NCI-H1417 (cell line): Measurements from ENCODE around the gene FBH1.
A peak's percentile ranks its signal among the peaks of the same experiment; 100 is the strongest.
"Not testable (repeated sequence)": the region's sequence is repeated elsewhere in the genome, so short reads cannot be mapped to it uniquely, and the experiment has no call there.

Source experiments
- DNase-seq, 3 experiments: peaks; one replicate each; lab custom pipeline; 2025; lab: John Stamatoyannopoulos, UW

FBH1 gene

GRCh38 chr10:5889624-5890451 is at the start of gene FBH1, which contains the start of gene ANKRD16:
Gene FBH1 (plus strand): TSS chr10:5890243. CDS start chr10:5890346, 103 bp downstream.
Gene ANKRD16 (minus strand): TSS chr10:5889893. CDS start chr10:5889354, 539 bp downstream.
- peak; percentile 95 to 96 (median 96) for DNase-seq

- DNase-seq, result no peak
Observed at GRCh38 chr10:5840314-5841307, 49.4 kb upstream of the FBH1 start.

DNA sequence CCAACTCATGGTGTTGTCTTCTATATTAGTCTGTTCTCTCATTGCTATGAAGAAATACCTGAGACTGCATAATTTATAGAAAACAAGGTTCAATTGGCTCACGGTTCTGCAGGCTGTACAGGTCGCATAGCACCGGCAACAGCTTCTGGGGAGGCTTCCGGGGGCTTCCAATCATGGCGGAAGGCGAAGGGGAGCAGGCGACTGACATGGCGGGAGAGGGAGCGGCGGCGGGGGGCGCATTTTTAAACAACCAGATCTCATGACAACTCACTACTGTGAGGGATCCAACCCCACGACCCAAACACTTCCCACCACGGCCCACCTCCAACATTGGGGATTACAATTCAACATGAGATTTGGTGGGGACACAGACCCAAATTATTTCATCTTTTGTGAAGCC is 48.1 kb upstream of the FBH1 start:
- DNase-seq, result no peak

GRCh38 chr10:5843686-5844344 is 46.2 kb upstream of the FBH1 start:
- DNase-seq, result no peak

GRCh38 chr10:5844345-5845055 is 45.5 kb upstream of the FBH1 start:
- DNase-seq, result no peak

DNA sequence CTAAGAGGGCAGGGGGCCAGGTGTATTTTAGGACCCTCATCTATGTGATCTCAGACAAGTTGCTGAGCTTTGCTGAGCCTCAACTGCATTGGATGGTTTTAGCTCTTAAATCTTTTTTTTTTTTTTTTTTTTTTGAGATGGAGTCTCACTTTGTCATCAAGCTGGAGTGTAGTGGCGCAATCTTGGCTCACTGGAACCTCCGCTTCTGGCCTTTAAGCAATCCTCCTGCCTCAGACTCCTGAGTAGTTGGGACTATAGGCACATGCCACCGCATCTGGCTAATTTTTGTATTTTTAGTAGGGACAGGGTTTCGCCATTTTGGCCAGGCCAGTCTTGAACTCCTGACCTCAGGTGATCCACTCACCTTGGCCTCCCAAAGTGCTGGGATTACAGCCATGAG is 43.4 kb upstream of the FBH1 start:
- DNase-seq, result not testable (repeated sequence)

DNA sequence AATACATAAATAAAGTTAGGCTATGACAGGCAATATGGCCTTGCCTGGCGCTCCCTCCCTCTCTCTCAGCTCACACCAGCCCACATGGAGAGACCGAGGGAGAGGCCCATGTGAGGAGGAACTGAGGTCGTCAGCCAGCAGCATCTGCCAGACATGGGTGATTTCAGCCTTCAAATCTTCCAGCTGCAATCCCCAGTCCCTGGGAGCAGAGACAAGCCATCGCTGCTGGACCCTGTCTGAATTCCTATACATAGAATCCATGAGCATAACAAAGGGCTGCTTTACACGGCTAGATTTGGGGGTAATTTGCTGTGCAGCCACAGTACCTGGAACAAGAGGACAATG is 35.9 kb upstream of the FBH1 start:
- DNase-seq, result no peak

GRCh38 chr10:5855979-5856700 is 33.9 kb upstream of the FBH1 start:
- no peak for DNase-seq

DNA sequence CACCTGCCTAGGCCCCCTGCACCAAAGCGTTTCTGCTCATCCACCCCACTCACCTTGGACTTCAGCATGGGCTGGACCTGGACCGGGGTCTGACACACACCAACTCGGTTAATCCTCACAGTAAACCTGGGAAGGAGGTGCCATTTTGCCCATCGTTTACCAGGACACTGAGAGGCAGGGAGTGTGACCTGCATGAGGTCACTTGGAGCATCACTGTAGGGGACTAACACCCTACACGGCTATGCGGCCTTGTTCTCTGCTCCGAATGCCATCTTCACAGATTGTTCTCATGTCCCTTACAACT is 33.4 kb upstream of the FBH1 start:
- DNase-seq, result no peak

GRCh38 chr10:5858811-5859210 is 31.2 kb upstream of the FBH1 start:
- DNase-seq, result no peak

GRCh38 chr10:5860066-5860465 is 30.0 kb upstream of the FBH1 start:
- DNase-seq, result no peak

GRCh38 chr10:5862360-5862961 is 27.6 kb upstream of the FBH1 start:
- no peak for DNase-seq

DNA sequence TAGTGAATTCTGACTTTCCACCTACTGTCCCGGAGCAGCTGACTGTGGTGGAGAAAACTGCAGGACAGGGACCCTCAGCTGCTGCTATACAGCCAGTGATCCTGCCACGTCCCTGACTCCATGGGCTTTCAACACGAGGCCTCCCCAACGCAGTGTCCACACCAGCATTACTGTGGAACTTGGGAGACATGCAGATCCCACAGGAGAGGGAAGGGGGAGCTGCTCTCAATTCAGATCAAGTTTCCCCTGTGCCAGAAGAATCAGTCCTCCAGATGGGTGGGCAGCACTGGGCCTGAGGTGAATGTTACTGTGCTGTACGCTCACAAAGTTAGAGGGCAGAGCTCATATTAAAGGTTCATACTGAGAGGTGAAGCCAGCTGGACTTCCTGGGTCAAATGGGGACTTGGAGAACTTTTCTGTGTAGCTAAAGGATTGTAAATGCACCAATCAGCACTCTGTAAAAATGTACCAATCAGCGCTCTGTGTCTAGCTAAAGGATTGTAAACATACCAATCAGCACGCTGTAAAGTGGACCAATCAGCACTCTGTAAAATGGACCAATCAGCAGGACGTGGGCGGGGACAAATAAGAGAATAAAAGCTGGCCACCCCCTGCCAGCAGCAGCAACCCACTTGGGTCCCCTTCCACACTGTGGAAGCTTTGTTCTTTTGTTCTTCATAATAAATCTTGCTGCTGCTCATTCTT is 26.9 kb upstream of the FBH1 start:
- DNase-seq, result not testable (repeated sequence)

- not testable (repeated sequence) for DNase-seq
Observed at GRCh38 chr10:5866451-5867081, 23.5 kb upstream of the FBH1 start.

DNA sequence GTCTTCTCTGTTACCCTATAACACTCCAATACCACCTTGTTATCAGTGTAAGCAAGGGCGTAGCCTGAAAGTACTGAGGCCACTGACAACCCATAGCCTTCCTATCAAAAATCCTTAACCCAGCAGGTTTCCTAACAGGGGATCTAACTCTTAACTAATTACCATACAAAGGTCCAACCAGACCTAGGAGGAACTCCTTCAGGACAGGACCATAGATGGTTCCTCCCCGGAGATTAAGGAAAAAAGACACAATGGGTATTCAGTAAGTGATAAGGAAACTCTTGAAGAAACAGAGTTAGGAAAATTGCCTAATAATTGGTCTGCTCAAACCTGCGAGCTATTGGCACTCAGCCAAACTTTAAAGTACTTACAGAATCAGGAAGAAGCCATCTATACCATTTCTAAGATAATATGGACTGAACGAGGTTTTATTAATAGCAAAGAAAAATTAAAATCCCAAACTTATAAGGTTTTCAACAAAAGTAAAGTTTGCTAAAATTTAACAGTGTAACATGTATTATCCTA is 22.9 kb upstream of the FBH1 start:
- peak in 1 of 3 experiments; percentile 8 for DNase-seq

- DNase-seq, result not testable (repeated sequence)
Observed at GRCh38 chr10:5868383-5868782, 21.7 kb upstream of the FBH1 start.

DNA sequence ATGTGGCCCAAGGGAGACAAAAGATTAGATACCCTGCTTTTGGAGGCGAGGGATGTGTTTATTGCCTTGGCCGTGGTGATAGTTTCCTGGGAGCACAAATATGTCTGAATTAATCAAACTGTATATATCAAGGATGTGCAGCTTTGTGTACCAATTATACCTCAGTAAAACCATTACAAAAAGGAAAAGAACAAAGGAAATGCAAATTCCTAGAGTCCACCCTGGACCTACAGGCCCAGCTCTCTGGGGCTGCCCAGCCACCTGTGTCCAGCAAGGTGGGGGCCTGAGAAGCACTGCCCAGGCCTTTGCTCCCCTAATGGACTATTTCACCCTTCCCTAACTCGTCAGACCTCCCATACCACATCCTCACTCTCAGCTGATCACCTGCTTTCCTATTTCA is 20.9 kb upstream of the FBH1 start:
- no peak for DNase-seq

DNA sequence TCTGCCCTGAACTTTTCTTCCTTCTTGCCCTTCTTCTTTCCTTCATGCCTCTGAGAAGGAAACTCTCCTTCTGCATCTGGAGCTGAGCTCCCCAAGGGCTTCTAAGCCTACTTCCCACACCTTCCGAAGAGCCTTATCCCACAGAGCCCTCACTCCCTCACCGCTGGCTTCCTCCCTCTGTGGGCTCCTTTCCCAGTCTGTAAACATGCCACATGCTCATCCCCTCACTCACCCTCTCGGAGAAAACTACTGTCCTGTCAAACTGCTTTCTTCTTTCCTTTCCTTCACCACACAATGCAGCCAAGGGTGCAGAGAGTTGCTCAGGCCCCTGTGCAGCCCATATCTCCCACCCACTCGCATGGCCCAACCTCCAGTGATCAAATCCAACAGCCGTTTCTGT is 18.4 kb upstream of the FBH1 start:
- no peak for DNase-seq

- peak; percentile 30 to 67 (median 37) for DNase-seq
Observed at GRCh38 chr10:5873515-5873995, 16.5 kb upstream of the FBH1 start.
